CD4-positive, alpha-beta T cell treated with Interferon gamma for 1 hour (primary cell): ENCODE measurements around the gene BEX3.
"Not testable (repeated sequence)": the region's sequence is repeated elsewhere in the genome, so short reads cannot be mapped to it uniquely, and the experiment has no call there.

Experiments used
- DNase-seq: peaks from one replicate; pipeline ENCODE4 v3.0.0-alpha.2; 2020

Gene BEX3

GRCh38 chrX:103384672-103385071 is 8.3 kb downstream of the BEX3 start:
- no peak for DNase-seq

DNA sequence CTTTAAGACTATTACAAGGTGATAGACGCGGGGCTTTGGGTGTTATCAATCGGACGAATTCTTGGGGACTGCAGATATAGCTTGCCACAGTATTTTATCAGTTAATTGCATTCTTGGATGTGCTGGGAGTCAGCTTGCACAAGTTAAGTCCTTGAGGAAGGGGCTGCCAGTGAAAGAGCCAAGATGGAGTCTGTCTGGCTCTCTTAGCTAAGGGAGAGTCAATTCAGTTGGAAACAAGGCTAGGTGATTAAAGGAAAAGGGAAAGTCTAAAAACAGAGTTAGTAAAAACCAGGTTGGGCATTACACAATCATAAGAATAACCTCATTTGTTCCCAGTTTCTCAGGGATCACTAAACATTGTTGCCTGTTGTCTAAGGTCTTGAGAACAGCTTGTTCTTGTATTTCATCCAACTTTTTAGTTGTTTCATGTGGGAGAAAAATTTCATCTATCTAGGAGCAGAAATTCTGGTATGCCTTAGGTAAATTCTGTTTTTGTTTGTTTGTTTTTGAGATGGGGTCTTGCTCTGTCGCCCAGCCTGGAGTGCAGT is 9.0 kb downstream of the BEX3 start:
- DNase-seq, result not testable (repeated sequence)

- DNase-seq, result no peak
Observed at GRCh38 chrX:103386332-103386731, 10.0 kb downstream of the BEX3 start.

DNA sequence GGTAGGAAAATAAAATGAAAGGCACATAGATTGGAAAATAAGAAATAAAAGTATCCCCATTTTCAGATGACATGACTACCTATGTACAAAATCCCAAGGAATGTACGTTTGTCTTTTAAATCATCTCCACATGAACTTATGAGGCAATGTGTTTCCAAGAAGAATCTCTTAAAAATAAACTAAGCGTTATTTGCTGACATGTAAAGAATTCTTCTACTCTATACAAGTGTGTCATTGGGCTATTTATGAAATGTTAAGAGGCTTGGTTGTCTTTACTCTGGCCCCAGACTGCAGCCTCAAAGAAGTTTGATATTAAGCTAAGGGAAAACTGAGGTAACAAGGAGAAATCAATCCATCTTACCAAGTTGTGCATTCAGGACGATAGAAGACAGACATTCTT is 17.1 kb downstream of the BEX3 start:
- no peak for DNase-seq

DNA sequence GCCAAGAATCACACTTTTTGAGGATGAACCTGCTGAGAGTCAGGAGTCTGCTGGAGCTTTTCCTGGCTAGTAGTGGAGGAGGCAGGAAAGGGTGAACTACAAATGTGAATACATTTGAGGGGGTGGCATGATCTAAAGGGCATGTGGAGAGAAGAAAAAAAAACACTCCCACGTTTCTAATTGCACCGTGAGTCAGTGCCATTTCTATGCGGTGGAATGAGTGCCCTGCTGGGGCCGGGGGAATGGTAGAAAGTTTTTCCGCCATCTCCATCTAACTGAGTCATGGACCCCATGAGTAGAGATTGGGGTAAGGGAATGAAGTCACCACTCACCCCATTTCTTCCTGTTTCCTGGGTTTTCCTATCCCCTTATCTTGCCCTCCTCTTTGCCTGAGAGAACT is 19.8 kb downstream of the BEX3 start:
- DNase-seq, result no peak

- no peak for DNase-seq
Observed at GRCh38 chrX:103396660-103397059, 20.3 kb downstream of the BEX3 start.

DNA sequence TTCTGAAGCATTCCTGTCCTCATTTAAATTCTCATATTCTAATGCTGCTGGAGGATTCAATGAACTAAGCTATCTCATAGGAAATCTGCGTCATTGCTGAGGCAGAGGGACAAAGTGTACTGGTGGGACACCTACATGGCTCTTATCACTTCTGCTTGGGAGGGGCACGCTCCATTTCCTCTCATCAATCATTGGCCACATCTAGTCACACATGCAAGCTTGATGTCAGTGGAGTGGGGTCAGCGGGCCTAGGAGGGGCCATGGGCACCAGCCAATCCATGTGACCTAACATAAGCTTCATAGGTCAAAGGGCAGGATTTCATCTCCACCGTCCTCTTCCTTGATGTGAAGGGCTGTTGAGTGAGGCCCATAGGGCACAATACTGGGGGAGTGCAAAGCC is 21.4 kb downstream of the BEX3 start:
- no peak for DNase-seq

DNA sequence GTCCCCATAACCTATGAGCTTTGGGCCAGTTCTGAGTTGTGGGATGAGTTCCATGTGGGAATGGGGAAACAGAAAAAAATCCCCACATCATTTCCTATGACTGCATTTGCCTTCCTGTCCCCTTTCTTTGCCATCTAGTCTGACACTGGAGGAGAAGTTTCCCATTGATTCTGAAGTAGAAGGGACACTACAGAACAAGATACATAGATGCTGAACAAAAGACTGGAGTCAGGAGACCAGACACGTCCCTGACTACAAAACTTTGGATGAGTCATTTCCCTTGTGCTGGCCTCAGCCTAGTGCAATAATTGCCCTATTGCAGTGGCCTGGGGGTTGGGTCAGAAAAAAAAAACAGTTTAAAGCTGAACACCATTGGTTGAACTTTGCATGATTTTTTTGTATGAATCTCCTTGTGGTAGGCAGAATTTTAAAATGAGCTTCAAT is 22.1 kb downstream of the BEX3 start:
- no peak for DNase-seq

DNA sequence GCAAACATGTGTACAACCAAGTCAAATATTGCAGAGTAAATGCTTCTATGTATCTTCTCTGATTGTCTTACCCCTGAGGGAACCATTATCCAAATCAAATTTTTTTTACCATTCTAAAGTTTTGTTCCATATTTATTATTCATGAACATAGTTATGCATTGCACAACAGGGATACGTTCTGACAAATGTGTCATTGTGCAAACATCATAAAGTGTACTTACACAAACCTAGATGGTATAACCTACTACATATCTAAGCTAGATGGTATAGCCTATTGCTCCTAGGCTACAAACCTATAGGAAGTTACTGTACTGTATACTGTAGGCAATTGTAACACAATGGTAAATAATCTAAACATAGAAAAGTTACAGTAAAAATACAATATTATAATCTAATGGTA is 23.4 kb downstream of the BEX3 start:
- no peak for DNase-seq

GRCh38 chrX:103400931-103401330 is 24.6 kb downstream of the BEX3 start:
- no peak for DNase-seq

GRCh38 chrX:103404231-103405008 is 28.1 kb downstream of the BEX3 start:
- peak; percentile 49 for DNase-seq

GRCh38 chrX:103405009-103405333 is 28.6 kb downstream of the BEX3 start:
- no peak for DNase-seq

DNA sequence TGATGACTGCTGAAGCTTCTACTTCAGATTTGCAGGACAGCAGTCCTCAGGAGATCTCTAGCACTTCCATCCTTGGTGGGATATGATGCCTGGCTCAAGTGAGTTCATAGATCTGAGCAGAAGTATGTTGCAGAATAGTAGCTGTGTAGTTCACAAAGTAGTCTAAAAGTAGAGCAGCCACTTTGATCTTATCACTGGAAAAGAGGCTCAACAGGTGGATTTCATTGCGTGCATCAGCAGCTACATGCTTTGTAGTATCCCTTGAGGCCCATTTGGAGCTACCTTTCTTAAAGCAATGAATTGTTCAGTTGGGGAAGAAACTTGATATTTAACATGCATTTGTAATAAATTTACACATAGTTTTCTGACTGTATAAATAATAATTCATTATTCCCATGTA is 29.9 kb downstream of the BEX3 start:
- DNase-seq, result no peak

- DNase-seq, result no peak
Observed at GRCh38 chrX:103407776-103408175, 31.4 kb downstream of the BEX3 start.

DNA sequence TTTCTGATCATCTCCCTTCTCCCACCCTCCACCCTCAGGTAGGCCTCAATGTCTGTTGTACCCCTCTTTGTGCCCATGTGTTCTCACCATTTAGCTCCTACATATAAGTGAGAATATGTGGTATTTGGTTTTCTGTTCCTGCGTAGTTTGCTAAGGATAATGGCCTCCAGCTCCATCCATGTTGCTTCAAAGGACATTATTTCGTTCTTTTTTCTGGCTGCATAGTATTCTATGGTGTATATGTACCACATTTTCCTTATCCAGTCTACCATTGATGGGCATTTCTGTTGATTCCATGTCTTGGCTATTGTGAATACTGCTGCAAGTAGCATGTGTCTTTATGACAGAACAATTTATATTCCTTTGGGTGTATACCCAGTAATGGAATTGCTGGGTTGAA is 35.4 kb downstream of the BEX3 start:
- not testable (repeated sequence) for DNase-seq

DNA sequence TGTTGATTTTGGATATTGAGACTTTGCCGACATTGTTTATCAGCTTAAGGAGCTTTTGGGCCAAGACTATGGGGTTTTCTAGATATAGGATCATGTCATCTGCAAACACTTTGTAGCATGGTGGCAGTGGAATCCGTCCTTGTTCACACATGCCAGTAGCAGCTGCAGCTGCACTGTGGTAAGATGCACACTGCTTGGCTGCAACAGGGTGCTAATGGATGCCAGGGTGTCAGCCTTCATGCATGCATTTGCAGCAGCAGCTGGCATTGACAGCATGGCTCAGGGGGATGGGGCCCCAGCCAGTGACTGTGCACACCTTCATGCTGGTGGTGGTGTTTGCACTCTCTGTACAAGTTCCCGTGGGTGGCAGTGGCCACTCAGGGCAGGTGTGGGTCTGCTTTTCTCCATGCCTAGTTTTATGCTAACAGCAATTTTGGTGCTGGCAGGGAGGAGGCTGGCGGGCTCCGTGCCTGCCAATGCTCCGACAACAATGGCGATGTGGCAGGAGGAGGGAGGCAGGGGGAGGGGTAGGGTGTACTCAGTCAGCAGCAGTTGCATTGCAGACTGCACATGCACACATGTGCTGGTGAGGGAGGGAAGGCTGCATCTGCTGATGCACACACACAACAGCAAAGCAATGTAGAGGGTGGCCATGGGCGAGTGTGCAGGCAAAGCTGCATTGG is 37.5 kb downstream of the BEX3 start:
- DNase-seq, result no peak

- DNase-seq, result no peak
Observed at GRCh38 chrX:103414561-103414960, 38.2 kb downstream of the BEX3 start.

DNA sequence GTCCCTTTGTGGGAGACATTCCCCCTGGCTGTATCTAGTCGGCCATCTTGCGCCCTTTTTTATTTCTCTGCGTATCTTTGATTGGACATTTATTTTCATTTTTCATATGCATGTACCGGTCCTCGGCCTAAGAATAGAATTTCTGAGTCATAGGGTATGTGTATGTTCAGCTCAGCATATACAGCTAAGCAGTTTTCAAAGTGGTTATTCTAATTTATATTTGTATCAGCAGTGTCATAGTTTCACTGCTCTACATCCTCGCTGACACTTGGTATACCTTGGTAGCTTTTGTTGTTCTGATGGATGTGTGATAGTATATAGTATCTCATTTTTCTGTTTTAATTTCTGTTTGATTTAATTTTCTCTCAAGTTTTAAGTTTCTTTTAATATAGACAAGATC is 38.7 kb downstream of the BEX3 start:
- DNase-seq, result no peak

GRCh38 chrX:103415528-103415927 is 39.2 kb downstream of the BEX3 start:
- no peak for DNase-seq

GRCh38 chrX:103417370-103417769 is 41.0 kb downstream of the BEX3 start:
- no peak for DNase-seq

GRCh38 chrX:103417933-103418332 is 41.6 kb downstream of the BEX3 start:
- DNase-seq, result no peak

GRCh38 chrX:103418811-103419340 is 42.5 kb downstream of the BEX3 start:
- DNase-seq, result no peak

- no peak for DNase-seq
Observed at GRCh38 chrX:103423955-103424638, 47.8 kb downstream of the BEX3 start.
